GM23338 (cell line): ENCODE measurements around the gene ELOB. TPM values are rescaled to one million over a fixed set of nuclear protein-coding genes. Genes with fewer than 3 reads are reported as not detected.
A peak's percentile ranks its signal among the peaks of the same experiment; 100 is the strongest.

Experiments used
- ATAC-seq: fragments of 200-7000 bp; cut with Tn5 transposase; 3 replicates; pipeline ENCODE4 v1.9.1; 2020
- DNase-seq: peaks from one replicate; pipeline ENCODE4 v3.0.0-alpha.2; 2015; ENCODE audit warnings: low spot score
- H2AFZ ChIP-seq: fragments of 200-600 bp; sonication (generic); 2 replicates; pipeline ENCODE4 v1.8.0; 2016; ENCODE audit warnings: antibody characterized with exemption, mild to moderate bottlenecking, moderate library complexity
- H3F3A ChIP-seq: fragments of 200-600 bp; sonication (generic); replicated peaks from 2 replicates; pipeline ENCODE4 v1.8.0; 2017; ENCODE audit warnings: antibody characterized with exemption, mixed run types, low read depth
- H3K27ac ChIP-seq: fragments of 200-600 bp; sonication (generic); 2 replicates; pipeline ENCODE4 v1.6.1; 2016; ENCODE audit warnings: low read depth
- H3K27me3 ChIP-seq: fragments of 200-600 bp; sonication (generic); 2 replicates; pipeline ENCODE4 v1.8.0; 2016; ENCODE audit warnings: mild to moderate bottlenecking, mixed run types, moderate library complexity; ENCODE audit not compliant: insufficient read depth
- H3K36me3 ChIP-seq: fragments of 200-600 bp; sonication (generic); 2 replicates; pipeline ENCODE4 v1.8.0; 2016; ENCODE audit warnings: mild to moderate bottlenecking; ENCODE audit not compliant: insufficient read depth
- H3K4me1 ChIP-seq: fragments of 200-600 bp; sonication (generic); 2 replicates; pipeline ENCODE4 v1.8.0; 2016; ENCODE audit warnings: mild to moderate bottlenecking, moderate library complexity; ENCODE audit not compliant: insufficient read depth
- H3K4me2 ChIP-seq: fragments of 200-600 bp; sonication (generic); 2 replicates; pipeline ENCODE4 v1.7.1; 2017; ENCODE audit warnings: mixed run types
- H3K4me3 ChIP-seq: fragments of 200-600 bp; sonication (generic); 2 replicates; pipeline ENCODE4 v1.6.1; 2016; ENCODE audit warnings: mixed run types
- H3K79me2 ChIP-seq: fragments of 200-600 bp; sonication (generic); replicated peaks from 2 replicates; pipeline ENCODE4 v1.8.0; 2017; ENCODE audit warnings: mild to moderate bottlenecking; ENCODE audit not compliant: insufficient read depth
- H3K9me2 ChIP-seq: fragments of 200-600 bp; sonication (generic); 2 replicates; pipeline ENCODE4 v1.8.0; 2017; ENCODE audit not compliant: insufficient read depth
- H4K20me1 ChIP-seq: fragments of 200-600 bp; sonication (generic); replicated peaks from 2 replicates; pipeline ENCODE4 v1.8.0; 2017; ENCODE audit warnings: mild to moderate bottlenecking; ENCODE audit not compliant: insufficient read depth
- H3K27ac Mint-ChIP-seq: 2 replicates; pipeline ENCODE4 v1.8.0; 2020; ENCODE audit warnings: inconsistent platforms, mild to moderate bottlenecking, moderate library complexity, mixed read lengths
- H3K27me3 Mint-ChIP-seq: 3 replicates; pipeline ENCODE4 v1.8.0; 2022; ENCODE audit warnings: low read depth, mild to moderate bottlenecking, moderate library complexity, mixed read lengths, inconsistent platforms; ENCODE audit not compliant: insufficient read depth, poor library complexity
- H3K36me3 Mint-ChIP-seq: 3 replicates; pipeline ENCODE4 v1.8.0; 2021; ENCODE audit warnings: low read depth, mild to moderate bottlenecking, inconsistent platforms, moderate library complexity, mixed read lengths
- H3K4me1 Mint-ChIP-seq: 3 replicates; pipeline ENCODE4 v1.8.0; 2020; ENCODE audit warnings: mild to moderate bottlenecking, inconsistent platforms, mixed read lengths
- H3K4me3 Mint-ChIP-seq: 3 replicates; pipeline ENCODE4 v1.8.0; 2021; ENCODE audit warnings: moderate library complexity, mild to moderate bottlenecking, inconsistent platforms, mixed read lengths
- H3K9me3 Mint-ChIP-seq: 3 replicates; pipeline ENCODE4 v1.8.0; 2020; ENCODE audit warnings: moderate library complexity, mild to moderate bottlenecking, inconsistent platforms, mixed read lengths
- CREB1 ChIP-seq: fragments of 250-450 bp; sonication (Bioruptor Pico); IDR thresholded peaks from 2 replicates; pipeline ENCODE4 v1.5.0; 2020; ENCODE audit warnings: low read depth, mild to moderate bottlenecking, moderate library complexity
- EZH2 ChIP-seq: fragments of 200-600 bp; sonication (generic); IDR thresholded peaks from one replicate; pipeline ENCODE4 v1.8.0; 2017; ENCODE audit warnings: antibody characterized with exemption, mild to moderate bottlenecking, low read depth; ENCODE audit not compliant: unreplicated experiment
- EZH2phosphoT487 ChIP-seq: fragments of 200-600 bp; sonication (generic); IDR thresholded peaks from one replicate; pipeline ENCODE4 v1.8.1; 2018; ENCODE audit warnings: antibody characterized with exemption; ENCODE audit not compliant: unreplicated experiment
- JUNB ChIP-seq: IDR thresholded peaks from one replicate; pipeline ENCODE4 v1.6.1; 2016; ENCODE audit warnings: antibody characterized with exemption; ENCODE audit not compliant: unreplicated experiment
- NANOG ChIP-seq: IDR thresholded peaks from 2 replicates; pipeline ENCODE4 v1.6.1; 2016; ENCODE audit warnings: antibody characterized with exemption, borderline replicate concordance
- POLR2AphosphoS5 ChIP-seq: IDR thresholded peaks from 2 replicates; pipeline ENCODE4 v1.6.1; 2016; ENCODE audit warnings: antibody characterized with exemption, low read depth
- STAT1 ChIP-seq: IDR thresholded peaks from one replicate; pipeline ENCODE4 v1.6.1; 2016; ENCODE audit warnings: antibody characterized with exemption; ENCODE audit not compliant: unreplicated experiment
- ZNF114 ChIP-seq: fragments of 250-450 bp; sonication (Bioruptor Pico); IDR thresholded peaks from 2 replicates; pipeline ENCODE4 v1.5.0; 2020; ENCODE audit warnings: mild to moderate bottlenecking, moderate library complexity
- ZNF331 ChIP-seq: fragments of 250-450 bp; sonication (Bioruptor Pico); IDR thresholded peaks from 2 replicates; pipeline ENCODE4 v1.5.0; 2020; ENCODE audit warnings: low read depth, mild to moderate bottlenecking, moderate library complexity
- ZNF462 ChIP-seq: fragments of 250-450 bp; sonication (Bioruptor Pico); IDR thresholded peaks from 2 replicates; pipeline ENCODE4 v1.5.0; 2020; ENCODE audit warnings: mild to moderate bottlenecking, moderate library complexity
- polyA plus RNA-seq: library from polyadenylated mRNA; unstranded; fragments of >200 nt; fragmentation: Nextera tagmentation; extraction: Ambion mirVana; gene quantifications from 2 replicates; pipeline ENCODE4 v1.2.1, GENCODE V29; 2016
- total RNA-seq: library from RNA; depleted of rRNA; stranded (reverse); fragments of >200 nt; shearing (Covaris generic); gene quantifications from 2 replicates; pipeline ENCODE4 v1.2.3, GENCODE V29; 2014
- TF ChIP-seq, protein P1 (sequence below), 2 experiments: fragments of 200-600 bp in 1 of 2; sonication (generic) in 1 of 2; conservative IDR thresholded peaks; 2 replicates each; pipeline versions ENCODE4 v1.5.1 to v1.6.1; 2016 to 2017; ENCODE audit warnings: antibody characterized with exemption in 2 of 2, low read depth in 2 of 2, mild to moderate bottlenecking in 2 of 2, moderate library complexity in 1 of 2
- TF ChIP-seq, protein P2 (sequence below): IDR thresholded peaks from one replicate; pipeline ENCODE4 v1.6.1; 2018; ENCODE audit warnings: antibody characterized with exemption; ENCODE audit not compliant: unreplicated experiment

ELOB gene
- total and polyA plus RNA-seq, 2 experiments from 2014 or later, result 278 to 756 TPM

- Histone ChIP-seq H3K79me2 (no peaks in the 10 kb centered on the region), H3K27ac (no peak overlapping the region), H3K9me2 (no peaks in the 10 kb centered on the region), H3K4me3 (no peak overlapping the region), H3K4me2 (no peak overlapping the region), H2AFZ (no peak overlapping the region), H3K4me1 (peaks cover 9% of the 10 kb centered on the region), H4K20me1 (no peaks in the 10 kb centered on the region), H3K36me3 (no peaks in the 10 kb centered on the region), H3F3A (0 out of 2 replicates have a peak, but pooled peaks cover 7% of the 10 kb centered on the region), H3K27me3 (peaks cover 29% of the 10 kb centered on the region)
- Mint-ChIP-seq H3K36me3 (no peaks in the 10 kb centered on the region), H3K9me3 (no peaks in the 10 kb centered on the region; the same call in 2 of the 3 replicates), H3K4me3 (no peak overlapping the region), H3K4me1 (peaks cover 18% of the 10 kb centered on the region), H3K27me3 (peaks cover 43% of the 10 kb centered on the region), H3K27ac (no peak overlapping the region)
- ATAC-seq (peak; percentile 10; the same call in 1 of the 3 replicates), DNase-seq (peak; percentile 55)
- no peak for TF ChIP-seq POLR2AphosphoS5
- TF ChIP-seq ZNF331 (CRISPR knock-in tag), result no peak
- TF ChIP-seq EZH2, result no peak
- TF ChIP-seq, protein P1, sequence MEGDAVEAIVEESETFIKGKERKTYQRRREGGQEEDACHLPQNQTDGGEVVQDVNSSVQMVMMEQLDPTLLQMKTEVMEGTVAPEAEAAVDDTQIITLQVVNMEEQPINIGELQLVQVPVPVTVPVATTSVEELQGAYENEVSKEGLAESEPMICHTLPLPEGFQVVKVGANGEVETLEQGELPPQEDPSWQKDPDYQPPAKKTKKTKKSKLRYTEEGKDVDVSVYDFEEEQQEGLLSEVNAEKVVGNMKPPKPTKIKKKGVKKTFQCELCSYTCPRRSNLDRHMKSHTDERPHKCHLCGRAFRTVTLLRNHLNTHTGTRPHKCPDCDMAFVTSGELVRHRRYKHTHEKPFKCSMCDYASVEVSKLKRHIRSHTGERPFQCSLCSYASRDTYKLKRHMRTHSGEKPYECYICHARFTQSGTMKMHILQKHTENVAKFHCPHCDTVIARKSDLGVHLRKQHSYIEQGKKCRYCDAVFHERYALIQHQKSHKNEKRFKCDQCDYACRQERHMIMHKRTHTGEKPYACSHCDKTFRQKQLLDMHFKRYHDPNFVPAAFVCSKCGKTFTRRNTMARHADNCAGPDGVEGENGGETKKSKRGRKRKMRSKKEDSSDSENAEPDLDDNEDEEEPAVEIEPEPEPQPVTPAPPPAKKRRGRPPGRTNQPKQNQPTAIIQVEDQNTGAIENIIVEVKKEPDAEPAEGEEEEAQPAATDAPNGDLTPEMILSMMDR (conservative IDR thresholded peaks at IDR 0.05; ENCODE audit: low read depth in 2 of 2), result no peak; a peak in 1 of 4 replicates
- TF ChIP-seq CREB1 (CRISPR knock-in tag), result no peak
- TF ChIP-seq EZH2phosphoT487, result no peak
- no peak for TF ChIP-seq STAT1
- TF ChIP-seq, protein P2, sequence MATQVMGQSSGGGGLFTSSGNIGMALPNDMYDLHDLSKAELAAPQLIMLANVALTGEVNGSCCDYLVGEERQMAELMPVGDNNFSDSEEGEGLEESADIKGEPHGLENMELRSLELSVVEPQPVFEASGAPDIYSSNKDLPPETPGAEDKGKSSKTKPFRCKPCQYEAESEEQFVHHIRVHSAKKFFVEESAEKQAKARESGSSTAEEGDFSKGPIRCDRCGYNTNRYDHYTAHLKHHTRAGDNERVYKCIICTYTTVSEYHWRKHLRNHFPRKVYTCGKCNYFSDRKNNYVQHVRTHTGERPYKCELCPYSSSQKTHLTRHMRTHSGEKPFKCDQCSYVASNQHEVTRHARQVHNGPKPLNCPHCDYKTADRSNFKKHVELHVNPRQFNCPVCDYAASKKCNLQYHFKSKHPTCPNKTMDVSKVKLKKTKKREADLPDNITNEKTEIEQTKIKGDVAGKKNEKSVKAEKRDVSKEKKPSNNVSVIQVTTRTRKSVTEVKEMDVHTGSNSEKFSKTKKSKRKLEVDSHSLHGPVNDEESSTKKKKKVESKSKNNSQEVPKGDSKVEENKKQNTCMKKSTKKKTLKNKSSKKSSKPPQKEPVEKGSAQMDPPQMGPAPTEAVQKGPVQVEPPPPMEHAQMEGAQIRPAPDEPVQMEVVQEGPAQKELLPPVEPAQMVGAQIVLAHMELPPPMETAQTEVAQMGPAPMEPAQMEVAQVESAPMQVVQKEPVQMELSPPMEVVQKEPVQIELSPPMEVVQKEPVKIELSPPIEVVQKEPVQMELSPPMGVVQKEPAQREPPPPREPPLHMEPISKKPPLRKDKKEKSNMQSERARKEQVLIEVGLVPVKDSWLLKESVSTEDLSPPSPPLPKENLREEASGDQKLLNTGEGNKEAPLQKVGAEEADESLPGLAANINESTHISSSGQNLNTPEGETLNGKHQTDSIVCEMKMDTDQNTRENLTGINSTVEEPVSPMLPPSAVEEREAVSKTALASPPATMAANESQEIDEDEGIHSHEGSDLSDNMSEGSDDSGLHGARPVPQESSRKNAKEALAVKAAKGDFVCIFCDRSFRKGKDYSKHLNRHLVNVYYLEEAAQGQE, result no peak
- no peak for TF ChIP-seq ZNF114 (CRISPR knock-in tag)
- no peak for TF ChIP-seq ZNF462 (CRISPR knock-in tag)
- no peak for TF ChIP-seq NANOG
- no peak for TF ChIP-seq JUNB
Measured at GRCh38 chr16:2782583-2783351, 5.7 kb upstream of the ELOB start.
